CD4-positive, alpha-beta T cell treated with Interleukin-2 at 100 ng/mL for 4 hours (primary cell): ENCODE data around the gene MICAL2.

Source experiments
- DNase-seq: peaks from one replicate; pipeline ENCODE4 v3.0.0-alpha.2; 2020; ENCODE audit warnings: low spot score

The MICAL2 gene

GRCh38 chr11:12288931-12289666 is 178.7 kb downstream of the MICAL2 start:
- DNase-seq = no peak

- DNase-seq = no peak
Observed at GRCh38 chr11:12289667-12290476, 179.5 kb downstream of the MICAL2 start.

GRCh38 chr11:12290477-12290922 is 180.1 kb downstream of the MICAL2 start:
- no peak for DNase-seq

- no peak for DNase-seq
Observed at GRCh38 chr11:12291313-12291712, 180.9 kb downstream of the MICAL2 start.

- no peak for DNase-seq
Observed at GRCh38 chr11:12291766-12292165, 181.4 kb downstream of the MICAL2 start.

- DNase-seq = no peak
Observed at GRCh38 chr11:12292766-12293165, 182.4 kb downstream of the MICAL2 start.

- no peak for DNase-seq
Observed at GRCh38 chr11:12293486-12293885, 183.1 kb downstream of the MICAL2 start.

GRCh38 chr11:12294613-12295012 is 184.2 kb downstream of the MICAL2 start:
- DNase-seq = no peak

GRCh38 chr11:12295943-12296342 is 185.6 kb downstream of the MICAL2 start:
- DNase-seq = no peak

GRCh38 chr11:12298610-12299009 is 188.2 kb downstream of the MICAL2 start:
- DNase-seq = no peak

GRCh38 chr11:12301379-12301778 is 191.0 kb downstream of the MICAL2 start:
- DNase-seq = no peak

- no peak for DNase-seq
Observed at GRCh38 chr11:12303421-12304149, 193.2 kb downstream of the MICAL2 start.

GRCh38 chr11:12306830-12307229 is 196.4 kb downstream of the MICAL2 start:
- no peak for DNase-seq

GRCh38 chr11:12312132-12312531 is 201.7 kb downstream of the MICAL2 start:
- no peak for DNase-seq
